Raji (cell line): Measurements from ENCODE around the gene PRELID1.

Experiments used
- POLR2A ChIP-seq: IDR thresholded peaks from 2 replicates; pipeline ENCODE4 v1.6.1; 2011; ENCODE audit warnings: low read depth, low read length, control low read depth; ENCODE audit not compliant: insufficient read depth

PRELID1 gene

GRCh38 chr5:177335701-177336065 is 32.1 kb downstream of the PRELID1 start:
- TF ChIP-seq POLR2A: no peak

- no peak for TF ChIP-seq POLR2A
Measured at GRCh38 chr5:177336112-177336511, 32.5 kb downstream of the PRELID1 start.

- no peak for TF ChIP-seq POLR2A
Measured at GRCh38 chr5:177336603-177337494, 33.2 kb downstream of the PRELID1 start.

- TF ChIP-seq POLR2A: no peak
Measured at GRCh38 chr5:177338251-177339106, 34.9 kb downstream of the PRELID1 start.

GRCh38 chr5:177339107-177339638 is 35.6 kb downstream of the PRELID1 start:
- TF ChIP-seq POLR2A: no peak

GRCh38 chr5:177343777-177344176 is 40.2 kb downstream of the PRELID1 start:
- TF ChIP-seq POLR2A: no peak

- TF ChIP-seq POLR2A: no peak
Measured at GRCh38 chr5:177344891-177345290, 41.3 kb downstream of the PRELID1 start.

GRCh38 chr5:177346820-177347219 is 43.2 kb downstream of the PRELID1 start:
- TF ChIP-seq POLR2A: no peak

GRCh38 chr5:177347699-177348098 is 44.1 kb downstream of the PRELID1 start:
- TF ChIP-seq POLR2A: no peak

- no peak for TF ChIP-seq POLR2A
Measured at GRCh38 chr5:177349362-177349647, 45.7 kb downstream of the PRELID1 start.

GRCh38 chr5:177349762-177350161 is 46.2 kb downstream of the PRELID1 start:
- TF ChIP-seq POLR2A: no peak

GRCh38 chr5:177350776-177351391 is 47.3 kb downstream of the PRELID1 start:
- no peak for TF ChIP-seq POLR2A

- TF ChIP-seq POLR2A: peak; percentile 76
Measured at GRCh38 chr5:177351392-177352329, 48.1 kb downstream of the PRELID1 start, which contains the start of gene LMAN2. TSS of gene LMAN2 (minus strand) at chr5:177351668. CDS start at chr5:177351647, 21 bp downstream.

GRCh38 chr5:177353093-177353492 is 49.5 kb downstream of the PRELID1 start:
- no peak for TF ChIP-seq POLR2A

GRCh38 chr5:177354256-177354655 is 50.7 kb downstream of the PRELID1 start:
- TF ChIP-seq POLR2A: no peak

GRCh38 chr5:177354711-177355110 is 51.1 kb downstream of the PRELID1 start:
- no peak for TF ChIP-seq POLR2A
